Lower leg skin (tissue), 3 donors: ENCODE measurements around the gene ZNF619.

Experiments used
- CTCF ChIP-seq, 3 donors: fragments of 450-650 bp; IDR thresholded peaks; one replicate each; pipeline ENCODE4 v1.5.1; 2016; ENCODE audit warnings: antibody characterized with exemption in 3 of 3, mild to moderate bottlenecking in 3 of 3, moderate library complexity in 2 of 3
- POLR2A ChIP-seq, 2 donors: fragments of 450-650 bp; IDR thresholded peaks; one replicate each; pipeline ENCODE4 v1.6.1; 2016 to 2017; ENCODE audit warnings: antibody characterized with exemption in 2 of 2, mild to moderate bottlenecking in 1 of 2, moderate library complexity in 1 of 2

- TF ChIP-seq CTCF (IDR thresholded peaks at IDR 0.05) (no peak), POLR2A (IDR thresholded peaks at IDR 0.05) (no peak)
Measured at GRCh38 chr3:40461161-40461560, 15.8 kb upstream of the ZNF619 start.
